Vagina (tissue), 2 donors: Measurements from ENCODE around the gene TRAF5. TPM values are rescaled to one million over a fixed set of nuclear protein-coding genes. Genes with fewer than 3 reads are reported as not detected.
"Not testable (repeated sequence)": the region's sequence is repeated elsewhere in the genome, so short reads cannot be mapped to it uniquely, and the experiment has no call there.

Experiments used
- DNase-seq, 2 donors: peaks; one replicate each; pipeline ENCODE4 v3.0.0-alpha.2; 2017; ENCODE audit errors: extremely low spot score in 2 of 2
- H3K27ac ChIP-seq: fragments of 200-600 bp; sonication (generic); one replicate; pipeline ENCODE4 v1.5.1; 2019
- H3K27me3 ChIP-seq: fragments of 200-600 bp; sonication (generic); one replicate; pipeline ENCODE4 v1.5.1; 2019
- H3K36me3 ChIP-seq, 2 donors: fragments of 200-600 bp; sonication (generic); one replicate each; pipeline ENCODE4 v1.5.1; 2017 to 2019
- H3K4me1 ChIP-seq: fragments of 200-600 bp; sonication (generic); one replicate; pipeline ENCODE4 v1.5.1; 2019
- H3K4me3 ChIP-seq, 2 donors: fragments of 200-600 bp; sonication (generic); 1 replicate in 1 of 2; 2 replicates in 1 of 2; pipeline ENCODE4 v1.5.1; 2016 to 2019
- H3K9me3 ChIP-seq: fragments of 200-600 bp; sonication (generic); one replicate; pipeline ENCODE4 v1.5.1; 2019
- POLR2A ChIP-seq, 2 donors: fragments of 450-650 bp; IDR thresholded peaks; one replicate each; pipeline ENCODE4 v1.6.1; 2017; ENCODE audit warnings: antibody characterized with exemption in 2 of 2, mild to moderate bottlenecking in 2 of 2, moderate library complexity in 2 of 2
- POLR2AphosphoS5 ChIP-seq, 2 donors: sonication (generic); formaldehyde crosslinking; IDR thresholded peaks; one replicate each; pipeline ENCODE4 v1.9.0; 2017; ENCODE audit warnings: antibody characterized with exemption in 2 of 2, mild to moderate bottlenecking in 2 of 2, low read depth in 1 of 2; ENCODE audit not compliant: insufficient read depth in 1 of 2
- intact Hi-C: fragments of 100-400 bp; cut with DNase I; formaldehyde crosslinking; loops from one replicate; pipeline ENCODE4 v1.15.1; 2023
- total RNA-seq: library from RNA; depleted of rRNA; stranded (reverse); fragments of >200 nt; gene quantifications from one replicate; pipeline ENCODE4 v1.2.3, GENCODE V29; 2016
- TF ChIP-seq, protein P1 (sequence below), 3 experiments: fragments of 450-650 bp in 2 of 3; fragments of 200-600 bp in 1 of 3; sonication (generic) in 1 of 3; IDR thresholded peaks; one replicate each; pipeline ENCODE4 v1.5.1; 2017 to 2019; ENCODE audit warnings: antibody characterized with exemption in 3 of 3, mild to moderate bottlenecking in 2 of 3, moderate library complexity in 2 of 3

The TRAF5 gene
- total RNA-seq, 1 donor from 2014 or later, result 14.0 TPM

DNA sequence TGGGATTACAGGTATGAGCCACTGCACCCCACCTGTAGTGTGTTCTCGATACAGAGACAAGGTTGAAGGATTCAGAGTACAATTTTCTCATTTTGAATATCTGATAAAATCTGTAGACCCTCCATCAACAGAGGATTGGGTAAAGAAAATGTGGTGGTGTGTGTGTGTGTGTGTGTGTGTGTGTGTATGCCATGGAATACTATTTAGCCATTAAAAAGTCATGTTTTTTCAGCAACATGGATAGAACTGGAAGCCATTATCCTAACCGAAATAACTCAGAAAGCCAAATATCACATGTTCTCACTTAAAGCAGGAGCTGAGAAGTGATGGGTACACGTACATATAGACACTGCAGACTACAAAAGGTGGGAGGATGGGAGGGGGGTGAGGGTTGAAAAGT is 57.9 kb downstream of the TRAF5 start:
- Histone ChIP-seq H3K4me3 (no peak overlapping the region), H3K36me3 (no peaks in the 10 kb centered on the region), H3K4me1 (peaks cover 11% of the 10 kb centered on the region), H3K27ac (no peak overlapping the region), H3K9me3 (no peaks in the 10 kb centered on the region), H3K27me3 (no peaks in the 10 kb centered on the region)
- intact Hi-C loops, result no loop called here
- no peak for DNase-seq
- TF ChIP-seq, protein P1, sequence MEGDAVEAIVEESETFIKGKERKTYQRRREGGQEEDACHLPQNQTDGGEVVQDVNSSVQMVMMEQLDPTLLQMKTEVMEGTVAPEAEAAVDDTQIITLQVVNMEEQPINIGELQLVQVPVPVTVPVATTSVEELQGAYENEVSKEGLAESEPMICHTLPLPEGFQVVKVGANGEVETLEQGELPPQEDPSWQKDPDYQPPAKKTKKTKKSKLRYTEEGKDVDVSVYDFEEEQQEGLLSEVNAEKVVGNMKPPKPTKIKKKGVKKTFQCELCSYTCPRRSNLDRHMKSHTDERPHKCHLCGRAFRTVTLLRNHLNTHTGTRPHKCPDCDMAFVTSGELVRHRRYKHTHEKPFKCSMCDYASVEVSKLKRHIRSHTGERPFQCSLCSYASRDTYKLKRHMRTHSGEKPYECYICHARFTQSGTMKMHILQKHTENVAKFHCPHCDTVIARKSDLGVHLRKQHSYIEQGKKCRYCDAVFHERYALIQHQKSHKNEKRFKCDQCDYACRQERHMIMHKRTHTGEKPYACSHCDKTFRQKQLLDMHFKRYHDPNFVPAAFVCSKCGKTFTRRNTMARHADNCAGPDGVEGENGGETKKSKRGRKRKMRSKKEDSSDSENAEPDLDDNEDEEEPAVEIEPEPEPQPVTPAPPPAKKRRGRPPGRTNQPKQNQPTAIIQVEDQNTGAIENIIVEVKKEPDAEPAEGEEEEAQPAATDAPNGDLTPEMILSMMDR (IDR thresholded peaks at IDR 0.05), result no peak
- TF ChIP-seq POLR2AphosphoS5 (IDR thresholded peaks at IDR 0.05; ENCODE audit: insufficient read depth in 1 of 2, low read depth in 1 of 2) (no peak), POLR2A (IDR thresholded peaks at IDR 0.05) (no peak)

DNA sequence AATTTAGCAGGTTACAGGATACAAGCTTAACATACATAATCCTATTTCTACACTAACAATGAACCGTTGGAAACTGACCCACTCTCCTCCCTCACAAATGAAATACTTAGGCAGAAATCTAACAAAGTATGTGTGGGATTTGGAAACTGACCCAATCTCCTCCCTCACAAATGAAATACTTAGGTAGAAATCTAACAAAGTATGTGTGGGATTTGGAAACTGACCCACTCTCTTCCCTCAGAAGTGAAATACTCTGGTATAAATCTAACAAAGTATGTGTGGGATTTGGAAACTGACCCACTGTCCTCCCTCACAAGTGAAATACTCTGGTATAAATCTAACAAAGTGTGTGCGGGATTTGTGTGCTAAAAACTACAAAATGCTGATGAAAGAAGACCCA is 60.3 kb downstream of the TRAF5 start:
- H3K36me3 ChIP-seq, result no peaks in the 10 kb centered on the region
- no peaks in the 10 kb centered on the region for H3K27me3 ChIP-seq
- H3K27ac ChIP-seq, result no peak overlapping the region
- intact Hi-C loops, result no loop called here
- no peak for TF ChIP-seq POLR2A (IDR thresholded peaks at IDR 0.05)
- peaks cover 3% of the 10 kb centered on the region for H3K4me1 ChIP-seq
- no peak overlapping the region for H3K4me3 ChIP-seq
- no peak for DNase-seq
- no peaks in the 10 kb centered on the region for H3K9me3 ChIP-seq

DNA sequence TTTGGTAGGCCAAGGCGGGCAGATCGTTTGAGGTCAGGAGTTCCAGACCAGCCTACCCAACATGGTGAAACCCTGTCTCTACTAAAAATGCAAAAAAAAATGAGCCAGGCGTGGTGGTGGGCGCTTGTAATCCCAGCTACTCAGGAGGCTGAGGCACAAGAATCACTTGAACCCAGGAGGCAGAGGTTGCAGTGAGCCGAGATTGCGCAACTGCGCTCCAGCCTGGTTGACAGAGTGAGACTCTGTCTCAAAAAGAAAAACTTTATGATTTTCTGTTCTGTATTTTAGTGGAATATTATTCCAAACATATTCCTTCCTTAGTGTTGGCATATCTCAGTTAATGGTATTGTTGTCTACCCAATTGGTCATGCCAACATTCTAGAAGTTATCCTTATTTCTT is 64.2 kb downstream of the TRAF5 start:
- H3K27ac ChIP-seq, H3K27me3 ChIP-seq, H3K9me3 ChIP-seq, H3K4me1 ChIP-seq, intact Hi-C loops, DNase-seq, H3K4me3 ChIP-seq, H3K36me3 ChIP-seq: not testable (repeated sequence)

DNA sequence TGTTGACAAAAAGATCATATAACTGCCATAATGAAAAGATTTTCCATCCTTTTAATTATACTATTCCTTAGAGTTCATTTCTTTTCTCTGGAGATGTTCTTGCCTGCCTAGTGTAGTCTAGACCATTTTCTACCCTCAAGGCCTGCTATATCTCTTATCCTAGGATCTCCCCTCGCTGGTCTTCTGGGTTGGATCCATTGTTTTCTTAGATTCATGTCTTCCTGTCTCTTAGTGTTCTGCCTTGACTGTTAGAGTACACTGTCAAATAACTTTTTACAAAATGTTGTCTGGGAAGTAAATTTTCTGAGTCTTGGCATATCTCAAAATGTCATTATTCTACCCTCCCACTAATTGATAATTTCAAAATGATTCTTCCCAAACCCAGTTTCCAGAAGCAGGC is 66.6 kb downstream of the TRAF5 start:
- no peaks in the 10 kb centered on the region for H3K27me3 ChIP-seq
- no peak overlapping the region for H3K4me3 ChIP-seq
- H3K27ac ChIP-seq, result no peak overlapping the region
- H3K36me3 ChIP-seq, result no peaks in the 10 kb centered on the region
- intact Hi-C loops, result no loop called here
- TF ChIP-seq POLR2A (IDR thresholded peaks at IDR 0.05), result no peak
- TF ChIP-seq, protein P1 (IDR thresholded peaks at IDR 0.05), result no peak
- TF ChIP-seq POLR2AphosphoS5 (IDR thresholded peaks at IDR 0.05; ENCODE audit: insufficient read depth in 1 of 2, low read depth in 1 of 2), result no peak
- DNase-seq, result no peak
- H3K9me3 ChIP-seq, result no peaks in the 10 kb centered on the region
- H3K4me1 ChIP-seq, result no peaks in the 10 kb centered on the region

DNA sequence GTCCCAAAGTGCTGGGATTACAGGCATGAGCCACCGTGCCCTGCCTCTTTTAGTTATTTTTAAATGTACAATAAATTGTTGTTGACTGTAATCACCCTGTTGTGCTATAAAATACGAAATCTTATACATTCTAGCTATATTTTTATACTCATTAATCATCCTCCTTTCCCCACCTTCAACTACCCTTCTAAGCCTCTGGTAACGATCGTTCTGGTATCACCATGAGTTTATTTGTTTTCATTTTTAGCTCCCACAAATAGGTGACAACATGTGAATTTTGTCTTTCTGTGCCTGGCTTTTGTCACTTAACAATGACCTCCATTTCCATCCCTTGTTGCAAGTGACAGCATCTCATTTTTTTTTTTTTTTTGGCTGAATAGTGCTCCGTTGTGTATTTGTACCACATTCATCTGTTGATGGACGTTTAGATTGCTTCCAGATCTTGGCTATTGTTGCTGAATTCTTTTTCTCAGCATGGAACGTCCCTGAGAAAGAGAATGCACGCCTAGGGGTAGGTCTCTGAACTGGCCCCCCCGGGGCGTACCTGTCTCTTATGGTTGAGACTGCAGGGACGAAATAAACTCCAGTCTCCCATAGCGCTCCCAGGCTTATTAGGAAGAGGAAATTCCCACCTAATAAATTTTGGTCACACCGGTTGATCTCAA is 71.8 kb downstream of the TRAF5 start:
- H3K4me3 ChIP-seq, DNase-seq, H3K27me3 ChIP-seq, intact Hi-C loops, H3K36me3 ChIP-seq, H3K4me1 ChIP-seq, H3K27ac ChIP-seq, H3K9me3 ChIP-seq: not testable (repeated sequence)

DNA sequence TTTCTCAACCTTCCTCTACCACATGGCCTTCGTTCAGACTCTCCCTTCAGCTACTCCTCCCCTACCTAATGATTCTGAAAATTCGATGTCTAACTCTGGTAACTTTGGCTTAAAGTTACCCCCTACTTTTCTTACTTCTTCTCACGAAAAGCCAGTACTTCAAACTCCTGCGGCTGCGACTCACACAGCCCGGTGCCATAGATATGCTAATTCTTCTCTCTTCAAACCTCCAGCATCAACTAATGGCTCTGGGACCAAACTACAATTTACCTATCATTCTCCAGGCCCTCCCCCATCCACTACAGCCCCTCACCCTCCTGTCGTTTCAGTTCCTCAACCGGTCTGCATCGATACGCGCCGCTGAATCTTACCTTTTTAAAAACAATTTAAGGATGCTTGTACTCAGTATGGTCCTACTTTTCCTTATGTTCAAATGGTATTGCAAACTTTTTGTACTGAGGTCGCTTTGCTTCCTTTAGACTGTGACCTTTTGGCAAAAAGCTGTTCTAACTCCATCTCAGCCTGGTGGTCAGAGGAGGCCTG is 73.3 kb downstream of the TRAF5 start:
- H3K36me3 ChIP-seq, H3K9me3 ChIP-seq, H3K27ac ChIP-seq, DNase-seq, H3K27me3 ChIP-seq, intact Hi-C loops, H3K4me3 ChIP-seq, H3K4me1 ChIP-seq: not testable (repeated sequence)

DNA sequence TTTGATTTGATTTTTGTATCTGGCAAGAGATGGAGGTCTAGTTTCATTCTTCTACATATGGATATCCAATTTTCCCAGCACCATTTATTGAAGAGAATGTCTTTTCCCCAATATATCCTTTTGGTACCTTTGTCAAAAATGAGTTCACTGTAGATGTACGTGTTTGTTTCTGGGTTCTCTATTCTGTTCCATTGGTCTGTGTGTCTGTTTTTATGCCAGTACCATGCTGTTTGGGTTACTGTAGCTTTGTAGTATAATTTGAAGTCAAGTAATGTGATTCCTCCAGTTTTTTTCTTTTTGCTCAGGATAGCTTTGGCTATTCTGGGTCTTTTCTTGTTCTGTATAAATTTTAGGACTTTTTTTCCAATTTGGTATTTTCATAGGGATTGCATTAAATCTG is 75.1 kb downstream of the TRAF5 start:
- H3K36me3 ChIP-seq, H3K27me3 ChIP-seq, H3K9me3 ChIP-seq, H3K4me3 ChIP-seq, H3K4me1 ChIP-seq, DNase-seq, H3K27ac ChIP-seq, intact Hi-C loops: not testable (repeated sequence)

DNA sequence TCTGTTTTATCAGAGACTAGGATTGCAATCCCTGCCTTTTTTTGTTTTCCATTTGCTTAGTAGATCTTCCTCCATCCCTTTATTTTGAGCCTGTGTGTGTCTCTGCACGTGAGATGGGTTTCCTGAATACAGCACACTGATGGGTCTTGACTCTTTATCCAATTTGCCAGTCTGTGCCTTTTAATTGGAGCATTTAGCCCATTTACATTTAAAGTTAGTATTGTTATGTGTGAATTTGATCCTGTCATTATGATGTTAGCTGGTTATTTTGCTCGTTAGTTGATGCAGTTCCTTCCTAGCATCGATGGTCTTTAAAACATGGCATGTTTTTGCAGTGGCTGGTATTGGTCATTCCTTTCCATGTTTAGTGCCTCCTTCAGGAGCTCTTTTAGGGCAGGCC is 79.5 kb downstream of the TRAF5 start:
- H3K9me3 ChIP-seq, H3K27me3 ChIP-seq, H3K27ac ChIP-seq, H3K4me1 ChIP-seq, H3K4me3 ChIP-seq, intact Hi-C loops, DNase-seq, H3K36me3 ChIP-seq: not testable (repeated sequence)

DNA sequence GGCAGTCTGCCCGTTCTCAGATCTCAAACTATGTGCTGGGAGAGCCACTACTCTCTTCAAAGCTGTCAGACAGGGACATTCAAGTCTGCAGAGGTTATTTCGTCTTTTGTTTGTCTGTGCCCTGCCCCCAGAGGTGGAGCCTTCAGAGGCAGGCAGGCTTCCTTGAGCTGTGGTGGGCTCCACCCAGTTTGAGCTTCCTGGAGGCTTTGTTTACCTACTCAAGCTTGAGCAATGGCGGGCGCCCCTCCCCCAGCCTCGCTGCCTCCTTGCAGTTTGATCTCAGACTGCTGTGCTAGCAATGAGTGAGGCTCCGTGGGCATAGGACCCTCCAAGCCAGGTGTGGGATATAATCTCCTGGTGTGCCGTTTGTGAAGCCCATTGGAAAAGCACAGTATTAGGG is 81.1 kb downstream of the TRAF5 start:
- H3K4me3 ChIP-seq, H3K4me1 ChIP-seq, DNase-seq, intact Hi-C loops, H3K9me3 ChIP-seq, H3K27me3 ChIP-seq, H3K27ac ChIP-seq, H3K36me3 ChIP-seq: not testable (repeated sequence)
